ENCODE data around the gene UGT1A7.

UGT1A7 gene

GRCh38 chr2:233766416-233766815 lies 84.7 kb downstream of the UGT1A7 start:
- DNase-seq, result no peak

- no peak for DNase-seq
These were observed 86.4 kb downstream of the UGT1A7 start for GRCh38 chr2:233768076-233768475.

GRCh38 chr2:233769260-233769659 lies 87.6 kb downstream of the UGT1A7 start:
- no peak for DNase-seq

GRCh38 chr2:233772153-233772552 lies 90.5 kb downstream of the UGT1A7 start:
- DNase-seq, result no peak

- no peak for DNase-seq
These were observed 90.9 kb downstream of the UGT1A7 start for GRCh38 chr2:233772583-233772982.

- no peak for DNase-seq
These were observed 92.2 kb downstream of the UGT1A7 start for GRCh38 chr2:233773854-233774253.

GRCh38 chr2:233775414-233775813 lies 93.7 kb downstream of the UGT1A7 start:
- DNase-seq, result no peak

GRCh38 chr2:233778030-233778429 lies 96.3 kb downstream of the UGT1A7 start, which contains the start of gene MROH2A:
Gene MROH2A, plus strand, starts transcription at chr2:233778330. Its CDS starts 1,029 bp downstream, at chr2:233779359.
- no peak for DNase-seq

- no peak for DNase-seq
These were observed 98.0 kb downstream of the UGT1A7 start for GRCh38 chr2:233779722-233780121.

- DNase-seq, result no peak
These were observed 99.1 kb downstream of the UGT1A7 start for GRCh38 chr2:233780771-233781170.

GRCh38 chr2:233789554-233789953 lies 107.9 kb downstream of the UGT1A7 start:
- no peak for DNase-seq

GRCh38 chr2:233791151-233791882 lies 109.6 kb downstream of the UGT1A7 start:
- no peak for DNase-seq

- no peak for DNase-seq
These were observed 110.2 kb downstream of the UGT1A7 start for GRCh38 chr2:233791883-233792329.

GRCh38 chr2:233792720-233793119 lies 111.0 kb downstream of the UGT1A7 start:
- DNase-seq, result no peak

GRCh38 chr2:233793465-233794127 lies 111.9 kb downstream of the UGT1A7 start:
- no peak for DNase-seq

GRCh38 chr2:233794128-233794658 lies 112.5 kb downstream of the UGT1A7 start:
- no peak for DNase-seq

- DNase-seq, result no peak
These were observed 114.1 kb downstream of the UGT1A7 start for GRCh38 chr2:233795735-233796171.

- no peak for DNase-seq
These were observed 114.6 kb downstream of the UGT1A7 start for GRCh38 chr2:233796254-233796653.

GRCh38 chr2:233798335-233799086 lies 116.8 kb downstream of the UGT1A7 start:
- no peak for DNase-seq

GRCh38 chr2:233799087-233799665 lies 117.5 kb downstream of the UGT1A7 start:
- DNase-seq, result no peak

GRCh38 chr2:233799716-233800115 lies 118.0 kb downstream of the UGT1A7 start:
- DNase-seq, result no peak

- DNase-seq, result no peak
These were observed 118.5 kb downstream of the UGT1A7 start for GRCh38 chr2:233800208-233800607.
